ENCODE data around the gene CPA3.

The CPA3 gene

GRCh38 chr3:148914936-148915690 lies 50.0 kb downstream of the CPA3 start:
- no peak for DNase-seq (ENCODE audit: low read depth in 2 of 2)

GRCh38 chr3:148916132-148916531 lies 51.0 kb downstream of the CPA3 start:
- DNase-seq (ENCODE audit: low read depth in 2 of 2): no peak

- DNase-seq (ENCODE audit: low read depth in 2 of 2): no peak
Measured at GRCh38 chr3:148922467-148922866, 57.4 kb downstream of the CPA3 start.

- no peak for DNase-seq (ENCODE audit: low read depth in 2 of 2)
Measured at GRCh38 chr3:148923592-148923991, 58.5 kb downstream of the CPA3 start.

- no peak for DNase-seq (ENCODE audit: low read depth in 2 of 2)
Measured at GRCh38 chr3:148924562-148924961, 59.5 kb downstream of the CPA3 start.

- DNase-seq (ENCODE audit: low read depth in 2 of 2): no peak
Measured at GRCh38 chr3:148925845-148926244, 60.7 kb downstream of the CPA3 start.

DNA sequence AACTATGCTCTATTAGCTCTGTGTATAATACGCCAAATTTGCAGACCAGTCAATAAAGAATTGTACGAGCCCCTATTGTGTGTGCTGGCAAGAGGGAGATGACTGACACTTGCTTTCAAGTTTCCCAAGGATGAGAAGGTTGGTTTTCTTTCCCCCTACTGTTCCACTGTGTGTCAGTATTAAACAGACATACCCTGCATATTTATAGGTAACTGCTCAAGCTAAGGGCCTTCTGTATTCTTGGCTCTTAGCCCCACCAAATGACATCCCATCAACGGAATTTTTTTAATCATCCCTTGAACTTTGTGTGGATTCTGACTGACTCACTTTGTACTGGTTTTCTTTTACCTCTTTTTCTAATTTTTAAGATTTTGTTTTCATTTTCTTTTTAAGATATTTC lies 65.7 kb downstream of the CPA3 start:
- DNase-seq (ENCODE audit: low read depth in 2 of 2): no peak

GRCh38 chr3:148931574-148931973 lies 66.5 kb downstream of the CPA3 start:
- no peak for DNase-seq (ENCODE audit: low read depth in 2 of 2)

- DNase-seq (ENCODE audit: low read depth in 2 of 2): no peak
Measured at GRCh38 chr3:148932972-148933371, 67.9 kb downstream of the CPA3 start.

DNA sequence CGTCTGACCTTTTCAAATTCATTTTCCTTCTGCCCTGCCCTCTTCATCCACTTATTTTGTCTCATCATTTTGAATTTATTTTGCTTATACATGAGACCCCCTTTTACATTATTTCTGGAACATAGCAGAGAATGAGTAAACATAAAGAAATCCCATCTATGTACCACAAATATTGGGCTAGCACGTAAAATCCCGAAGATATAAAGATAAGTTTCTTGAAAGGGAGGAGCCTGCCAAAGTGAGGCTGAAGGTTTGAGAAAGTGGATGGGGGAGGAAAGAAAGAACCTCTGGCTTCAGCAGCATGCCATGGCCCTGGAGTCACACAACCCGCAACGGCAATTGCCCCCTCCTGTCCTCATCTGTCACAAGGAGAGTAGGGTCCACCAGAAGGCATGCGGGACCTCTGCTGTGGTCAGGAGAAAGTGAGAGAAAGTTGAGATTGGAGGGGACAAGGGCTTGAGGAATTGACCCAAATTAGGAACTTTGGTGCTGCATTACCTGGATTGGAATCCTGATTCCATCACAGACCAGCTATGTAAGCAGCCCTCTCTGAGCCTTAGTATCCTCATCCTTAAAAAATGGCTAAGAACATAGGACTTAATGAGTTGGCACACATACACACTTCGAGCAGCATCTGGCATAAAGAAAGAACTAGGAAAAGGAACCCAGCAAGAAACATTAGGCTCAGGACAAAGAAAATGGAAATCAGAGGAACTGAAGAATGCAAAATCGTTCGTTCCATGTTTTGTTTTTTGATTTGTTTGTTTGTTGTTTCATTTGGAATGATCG lies 72.6 kb downstream of the CPA3 start:
- DNase-seq (ENCODE audit: low read depth in 2 of 2): no peak

DNA sequence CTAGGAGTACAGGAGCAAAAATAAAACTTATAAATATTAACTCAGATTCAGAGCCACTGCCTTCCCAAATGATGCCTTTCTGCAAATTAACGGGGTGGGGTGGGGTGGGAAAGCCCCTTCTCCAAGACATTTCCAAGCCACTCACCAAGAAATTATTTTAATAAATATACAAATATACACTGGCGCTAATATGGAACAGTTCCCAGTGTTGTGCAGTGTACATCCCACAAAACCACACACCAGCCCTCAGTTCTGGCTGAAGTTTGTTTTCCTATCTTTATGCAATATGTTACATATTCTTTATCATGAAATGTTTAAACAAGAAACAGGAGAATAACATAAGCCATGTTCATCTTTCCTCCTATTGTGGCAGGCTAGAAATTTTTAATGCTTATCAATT lies 73.2 kb downstream of the CPA3 start:
- DNase-seq (ENCODE audit: low read depth in 2 of 2): no peak

DNA sequence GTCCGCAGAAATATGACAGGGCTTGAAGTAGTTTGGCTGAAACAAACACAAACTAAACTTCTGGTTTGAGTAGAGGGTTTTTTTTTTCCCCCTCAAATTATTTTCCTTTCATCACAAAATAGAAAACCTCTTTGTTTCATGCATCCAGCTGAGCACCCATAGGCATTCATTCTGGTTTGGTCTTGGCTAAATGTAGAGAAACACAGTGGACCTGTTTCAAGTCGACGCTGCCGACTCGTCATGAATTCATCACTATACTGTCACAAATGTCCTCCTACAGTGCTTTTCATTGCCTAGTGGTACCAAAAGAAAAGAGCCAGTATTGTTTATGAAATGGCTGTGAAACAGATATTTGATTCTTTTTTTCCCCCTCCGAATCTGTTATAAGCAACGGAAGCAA lies 73.8 kb downstream of the CPA3 start:
- DNase-seq (ENCODE audit: low read depth in 2 of 2): no peak

- DNase-seq (ENCODE audit: low read depth in 2 of 2): no peak
Measured at GRCh38 chr3:148940983-148941382, 75.9 kb downstream of the CPA3 start.

DNA sequence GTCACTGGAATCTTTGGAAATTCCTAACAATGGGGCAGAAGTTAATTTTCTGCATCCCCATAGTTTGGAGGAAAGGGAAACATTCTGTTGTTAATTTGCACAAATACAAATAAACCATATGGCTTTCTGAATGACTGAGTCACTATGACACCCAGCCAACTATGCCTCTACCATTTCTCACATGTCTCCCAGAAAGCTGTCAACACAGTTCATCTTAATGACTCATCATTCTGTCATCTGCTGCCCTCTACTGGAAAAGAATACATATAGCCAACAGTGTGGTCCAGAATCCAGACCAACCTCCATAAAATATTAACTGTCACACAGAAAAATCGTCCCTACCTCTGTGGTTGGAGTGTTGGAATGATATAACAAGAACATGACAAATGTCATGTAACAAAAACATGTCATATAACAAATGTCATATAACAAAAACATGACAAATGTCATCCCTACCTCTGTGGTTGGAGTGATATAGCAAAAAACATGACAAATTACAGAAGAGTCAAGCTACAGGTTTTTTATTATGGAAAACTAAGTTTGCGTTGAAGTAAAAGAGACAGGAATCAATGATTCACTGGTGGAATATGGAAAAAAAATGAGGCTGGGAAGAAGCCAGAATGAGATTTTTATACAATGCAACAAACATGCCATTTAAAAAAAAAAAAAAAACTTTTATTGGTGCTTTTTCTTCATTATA lies 78.6 kb downstream of the CPA3 start:
- no peak for DNase-seq (ENCODE audit: low read depth in 2 of 2)

DNA sequence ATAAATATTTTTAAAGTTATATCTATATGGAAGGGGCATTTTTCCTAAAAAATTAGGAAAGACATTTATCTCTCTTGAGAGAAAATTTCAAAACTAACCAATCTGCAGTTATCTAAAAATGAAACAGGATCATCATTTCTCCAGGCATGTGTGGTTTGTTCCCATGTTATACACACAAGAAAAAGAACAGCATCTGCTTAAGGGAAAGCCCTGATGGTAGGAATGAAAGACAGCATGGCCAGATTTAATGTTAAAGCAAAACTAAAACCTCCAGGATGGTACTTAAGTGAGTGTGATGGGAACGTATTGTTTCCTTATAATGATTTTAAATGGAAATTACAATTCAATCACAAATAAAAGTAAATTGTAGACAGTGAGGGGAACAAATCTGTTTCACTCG lies 80.0 kb downstream of the CPA3 start:
- no peak for DNase-seq (ENCODE audit: low read depth in 2 of 2)

All from stimulated activated CD4-positive, alpha-beta T cell treated with anti-CD3 and anti-CD28 coated beads, Interleukin-4, amount 100 ng/mL, for 48 hours (primary cell).